PC-3 (cell line): ENCODE measurements around the gene FOXO3.

Experiments
- CTCF ChIP-seq: fragments of 300-600 bp; sonication (generic); conservative IDR thresholded peaks from 2 replicates; pipeline ENCODE4 v1.5.1; 2017; ENCODE audit warnings: antibody characterized with exemption, low read depth, mild to moderate bottlenecking, low read length
- EZH2phosphoT487 ChIP-seq: fragments of 300-600 bp; sonication (generic); IDR thresholded peaks from 2 replicates; pipeline ENCODE4 v1.6.1; 2018; ENCODE audit warnings: mild to moderate bottlenecking, antibody characterized with exemption, low read length, borderline replicate concordance

GRCh38 chr6:108562503-108562993 is 1.8 kb downstream of the FOXO3 start:
- no peak for TF ChIP-seq CTCF
- TF ChIP-seq EZH2phosphoT487: no peak
